DOHH2 (cell line): ENCODE data around the gene EFNA5.

Source experiments
- H3F3A ChIP-seq: fragments of 200-600 bp; sonication (generic), shearing (Covaris generic); 2 replicates; pipeline ENCODE4 v1.6.0; 2016; ENCODE audit warnings: antibody characterized with exemption, mild to moderate bottlenecking; ENCODE audit not compliant: control insufficient read depth, insufficient read depth
- H3K27ac ChIP-seq: fragments of 200-600 bp; sonication (generic); 2 replicates; pipeline ENCODE4 v1.5.1; 2014; ENCODE audit warnings: low read depth, mild to moderate bottlenecking, low read length, moderate library complexity
- H3K27me3 ChIP-seq: fragments of 200-600 bp; sonication (generic); 2 replicates; pipeline ENCODE4 v1.6.1; 2014; ENCODE audit warnings: mild to moderate bottlenecking, low read length, mixed read lengths; ENCODE audit not compliant: control insufficient read depth
- H3K36me3 ChIP-seq: fragments of 200-600 bp; sonication (generic); 2 replicates; pipeline ENCODE4 v1.6.1; 2014; ENCODE audit warnings: mild to moderate bottlenecking, low read length, moderate library complexity, mixed read lengths; ENCODE audit not compliant: control insufficient read depth
- H3K4me1 ChIP-seq: fragments of 200-600 bp; sonication (generic); 2 replicates; pipeline ENCODE4 v1.6.1; 2014; ENCODE audit warnings: mild to moderate bottlenecking, low read length, mixed read lengths; ENCODE audit not compliant: control insufficient read depth
- H3K4me2 ChIP-seq: fragments of 200-600 bp; sonication (generic); 2 replicates; pipeline ENCODE4 v1.6.0; 2014; ENCODE audit warnings: mild to moderate bottlenecking, low read length, moderate library complexity
- H3K4me3 ChIP-seq: fragments of 200-600 bp; sonication (generic); 2 replicates; pipeline ENCODE4 v1.5.1; 2014; ENCODE audit warnings: mild to moderate bottlenecking, low read length, mixed read lengths
- H3K79me2 ChIP-seq: fragments of 200-600 bp; sonication (generic); 2 replicates; pipeline ENCODE4 v1.6.1; 2014; ENCODE audit warnings: mild to moderate bottlenecking, low read length, mixed read lengths; ENCODE audit not compliant: control insufficient read depth
- H3K9me2 ChIP-seq: fragments of 200-600 bp; sonication (generic); replicated peaks from 2 replicates; pipeline ENCODE4 v1.6.1; 2014; ENCODE audit warnings: mild to moderate bottlenecking, low read length, mixed read lengths; ENCODE audit not compliant: control insufficient read depth
- H3K9me3 ChIP-seq: fragments of 200-600 bp; sonication (generic); 2 replicates; pipeline ENCODE4 v1.6.1; 2014; ENCODE audit warnings: antibody characterized with exemption, low read length, mixed read lengths; ENCODE audit not compliant: control insufficient read depth, insufficient read depth
- H4K20me1 ChIP-seq: fragments of 200-600 bp; sonication (generic); 2 replicates; pipeline ENCODE4 v1.6.0; 2014; ENCODE audit warnings: low read depth, mild to moderate bottlenecking, antibody characterized with exemption, low read length, moderate library complexity; ENCODE audit not compliant: control insufficient read depth, insufficient read depth
- CTCF ChIP-seq: fragments of 200-600 bp; sonication (generic); IDR thresholded peaks from one replicate; pipeline ENCODE4 v1.5.1; 2014; ENCODE audit warnings: antibody characterized with exemption, mild to moderate bottlenecking, low read depth, low read length; ENCODE audit not compliant: poor library complexity, severe bottlenecking
- EZH2phosphoT487 ChIP-seq: fragments of 200-600 bp; sonication (generic); IDR thresholded peaks from 2 replicates; pipeline ENCODE4 v1.6.1; 2017; ENCODE audit warnings: borderline replicate concordance, mild to moderate bottlenecking, antibody characterized with exemption, low read length, moderate library complexity, mixed read lengths

The EFNA5 gene

GRCh38 chr5:107576155-107576554, 94.6 kb downstream of the EFNA5 start:
- no peak overlapping the region for H3K4me2 ChIP-seq
- H4K20me1 ChIP-seq: no peaks in the 10 kb centered on the region
- no peaks in the 10 kb centered on the region for H3K9me3 ChIP-seq

GRCh38 chr5:107574287-107574686, 96.5 kb downstream of the EFNA5 start:
- H3K4me2 ChIP-seq: no peak overlapping the region
- H3K36me3 ChIP-seq: no peaks in the 10 kb centered on the region
- TF ChIP-seq CTCF: no peak
- TF ChIP-seq EZH2phosphoT487: no peak
- no peaks in the 10 kb centered on the region for H3K9me3 ChIP-seq
- H3K9me2 ChIP-seq: no peaks in the 10 kb centered on the region
- no peaks in the 10 kb centered on the region for H3K79me2 ChIP-seq
- no peaks in the 10 kb centered on the region for H3F3A ChIP-seq
- no peak overlapping the region for H3K4me3 ChIP-seq
- H3K27me3 ChIP-seq: peaks cover 13% of the 10 kb centered on the region
- H4K20me1 ChIP-seq: no peaks in the 10 kb centered on the region
- H3K27ac ChIP-seq: no peak overlapping the region
- peaks cover 13% of the 10 kb centered on the region for H3K4me1 ChIP-seq

More at GRCh38 chr5:107576155-107576554, 94.6 kb downstream of the EFNA5 start:
- Histone ChIP-seq H3F3A (no peaks in the 10 kb centered on the region), H3K79me2 (no peaks in the 10 kb centered on the region), H3K4me1 (peaks cover 8% of the 10 kb centered on the region), H3K27me3 (peaks cover 13% of the 10 kb centered on the region), H3K27ac (no peak overlapping the region), H3K9me2 (no peaks in the 10 kb centered on the region), H3K36me3 (no peaks in the 10 kb centered on the region), H3K4me3 (no peak overlapping the region)
- no peak for TF ChIP-seq CTCF
- TF ChIP-seq EZH2phosphoT487: no peak

GRCh38 chr5:107572715-107573368, 97.9 kb downstream of the EFNA5 start:
- peaks cover 13% of the 10 kb centered on the region for H3K27me3 ChIP-seq
- no peak for TF ChIP-seq CTCF
- TF ChIP-seq EZH2phosphoT487: no peak
- no peaks in the 10 kb centered on the region for H3K9me3 ChIP-seq
- no peaks in the 10 kb centered on the region for H4K20me1 ChIP-seq
- H3K9me2 ChIP-seq: no peaks in the 10 kb centered on the region
- no peak overlapping the region for H3K4me3 ChIP-seq
- no peak overlapping the region for H3K27ac ChIP-seq
- H3K4me2 ChIP-seq: no peak overlapping the region
- no peaks in the 10 kb centered on the region for H3K36me3 ChIP-seq
- H3F3A ChIP-seq: no peaks in the 10 kb centered on the region
- no peaks in the 10 kb centered on the region for H3K79me2 ChIP-seq
- H3K4me1 ChIP-seq: peaks cover 13% of the 10 kb centered on the region
